HCT116 (cell line): Measurements from ENCODE around the gene CENPV. TPM values are rescaled to one million over a fixed set of nuclear protein-coding genes. Genes with fewer than 3 reads are reported as not detected.

ENCODE experiments used
- ATAC-seq: fragments of 200-7000 bp; cut with Tn5 transposase; 2 replicates; pipeline ENCODE4 v1.9.1; 2020; ENCODE audit warnings: mild to moderate bottlenecking, moderate library complexity
- BruUV-seq: library from RNA; stranded (reverse); fragments of 400-500 nt; replicated peaks from 2 replicates; lab custom pipeline; 2021; lab: Mats Ljungman, UMichigan
- CTCF ChIA-PET: fragments of 300-600 bp; sonication (Branson Sonifier 250); formaldehyde crosslinking; loops from one replicate; lab custom pipeline; 2021; ENCODE audit warnings: antibody characterized with exemption; lab: Charles Lee
- POLR2A ChIA-PET: fragments of 300-600, 350-600 bp; sonication (Branson Sonifier 250); formaldehyde crosslinking; loops from one replicate; lab custom pipeline; 2021; ENCODE audit warnings: antibody characterized with exemption; lab: Charles Lee
- RAD21 ChIA-PET, 2 experiments: fragments of 300-600 bp; sonication (Branson Sonifier 250); formaldehyde crosslinking; loops; one replicate each; lab custom pipeline; 2023; ENCODE audit warnings: low total read pairs in 2 of 2; ENCODE audit not compliant: uncharacterized antibody in 2 of 2, unreplicated experiment in 2 of 2, low non-redundant PET in 1 of 2; lab: Charles Lee
- DNase-seq: peaks from one replicate; pipeline ENCODE4 v3.0.0-alpha.2; 2010; ENCODE audit warnings: low read depth, low spot score
- H2AFZ ChIP-seq: fragments of 200-600 bp; shearing (Covaris generic), sonication (generic); 2 replicates; pipeline ENCODE4 v1.6.1; 2017; ENCODE audit warnings: low read depth, mixed run types, mixed read lengths, antibody characterized with exemption, low read length; ENCODE audit not compliant: poor library complexity, severe bottlenecking
- H3K27ac ChIP-seq: 2 replicates; pipeline ENCODE4 v1.5.1; 2012; ENCODE audit warnings: low read depth, low read length
- H3K27me3 ChIP-seq: fragments of 200-600 bp; sonication (generic); 2 replicates; pipeline ENCODE4 v1.6.1; 2016; ENCODE audit warnings: mixed run types, low read length, mixed read lengths; ENCODE audit not compliant: insufficient read depth
- H3K36me3 ChIP-seq, 2 experiments: fragments of 200-500 bp in 1 of 2; fragments of 200-600 bp in 1 of 2; sonication (Bioruptor generic) in 1 of 2; sonication (generic) in 1 of 2; 2 replicates each; pipeline versions ENCODE4 v1.5.1 to v1.6.1; 2014 to 2016; ENCODE audit warnings: low read length in 2 of 2, inconsistent platforms in 1 of 2, mixed read lengths in 1 of 2, mixed run types in 1 of 2; ENCODE audit not compliant: insufficient read depth in 2 of 2, control insufficient read depth in 1 of 2
- H3K4me1 ChIP-seq, 2 experiments: fragments of 200-600 bp in 1 of 2; sonication (generic) in 1 of 2; 2 replicates each; pipeline versions ENCODE4 v1.5.1 to v1.6.1; 2012 to 2017; ENCODE audit warnings: low read length in 2 of 2, inconsistent platforms in 1 of 2, mild to moderate bottlenecking in 1 of 2, mixed read lengths in 1 of 2, mixed run types in 1 of 2, moderate library complexity in 1 of 2; ENCODE audit not compliant: insufficient read depth in 2 of 2, control insufficient read depth in 1 of 2
- H3K4me2 ChIP-seq: fragments of 200-600 bp; sonication (generic); 2 replicates; pipeline ENCODE4 v1.6.1; 2017; ENCODE audit warnings: mixed run types, low read length, mixed read lengths
- H3K4me3 ChIP-seq, 2 experiments: fragments of 200-600 bp in 1 of 2; sonication (generic) in 1 of 2; replicated peaks in 1 of 2; 2 replicates each; pipeline ENCODE4 v1.5.1; 2011 to 2016; ENCODE audit warnings: low read length in 2 of 2, control low read depth in 1 of 2, low read depth in 1 of 2, mild to moderate bottlenecking in 1 of 2, mixed read lengths in 1 of 2, mixed run types in 1 of 2
- H3K79me2 ChIP-seq: fragments of 200-600 bp; sonication (generic); 2 replicates; pipeline ENCODE4 v1.6.1; 2017; ENCODE audit warnings: mild to moderate bottlenecking, mixed run types, low read length, moderate library complexity, mixed read lengths; ENCODE audit not compliant: insufficient read depth
- H3K9ac ChIP-seq: fragments of 200-600 bp; sonication (generic); 2 replicates; pipeline ENCODE4 v1.6.1; 2016; ENCODE audit warnings: low read length, mixed read lengths
- H3K9me2 ChIP-seq: fragments of 200-600 bp; sonication (generic), shearing (Covaris generic); 2 replicates; pipeline ENCODE4 v1.6.1; 2017; ENCODE audit warnings: mixed run types, mild to moderate bottlenecking, moderate library complexity; ENCODE audit not compliant: insufficient read depth
- H3K9me3 ChIP-seq, 2 experiments: fragments of 200-500 bp in 1 of 2; fragments of 200-600 bp in 1 of 2; sonication (Bioruptor generic) in 1 of 2; sonication (generic) in 1 of 2; 2 replicates each; pipeline ENCODE4 v1.6.1; 2014 to 2017; ENCODE audit warnings: low read length in 2 of 2, mixed read lengths in 2 of 2, inconsistent platforms in 1 of 2, low read depth in 1 of 2, mild to moderate bottlenecking in 1 of 2, mixed run types in 1 of 2, moderate library complexity in 1 of 2; ENCODE audit not compliant: control insufficient read depth in 1 of 2, insufficient read depth in 1 of 2
- H4K20me1 ChIP-seq: fragments of 200-600 bp; sonication (generic), shearing (Covaris generic); 2 replicates; pipeline ENCODE4 v1.6.1; 2017; ENCODE audit warnings: mixed run types, mild to moderate bottlenecking, moderate library complexity; ENCODE audit not compliant: insufficient read depth
- ATF3 ChIP-seq: IDR thresholded peaks from 2 replicates; pipeline ENCODE4 v1.6.1; 2012
- CBX3 ChIP-seq: IDR thresholded peaks from 2 replicates; pipeline ENCODE4 v1.6.1; 2012; ENCODE audit warnings: low read depth
- ELF1 ChIP-seq: IDR thresholded peaks from 2 replicates; pipeline ENCODE4 v1.6.1; 2012; ENCODE audit warnings: low read depth, borderline replicate concordance
- EZH2 ChIP-seq: fragments of 200-600 bp; sonication (generic); IDR thresholded peaks from 2 replicates; pipeline ENCODE4 v1.6.1; 2017; ENCODE audit warnings: antibody characterized with exemption, mixed run types
- POLR2A ChIP-seq: IDR thresholded peaks from 2 replicates; pipeline ENCODE4 v1.7.0; 2011; ENCODE audit warnings: borderline replicate concordance; ENCODE audit not compliant: insufficient read depth, insufficient read length; ENCODE audit errors: extremely low read depth
- RAD21 ChIP-seq: IDR thresholded peaks from 2 replicates; pipeline ENCODE4 v1.6.1; 2012; ENCODE audit warnings: low read depth, mild to moderate bottlenecking
- REST ChIP-seq: IDR thresholded peaks from 2 replicates; pipeline ENCODE4 v1.6.1; 2012; ENCODE audit warnings: low read depth
- TCF7L2 ChIP-seq: IDR thresholded peaks from 2 replicates; pipeline ENCODE4 v1.7.0; 2011; ENCODE audit warnings: borderline replicate concordance, inconsistent platforms; ENCODE audit not compliant: insufficient read depth, insufficient read length; ENCODE audit errors: extremely low read depth
- ZFX ChIP-seq: fragments of 450-650 bp; IDR thresholded peaks from 2 replicates; pipeline ENCODE4 v1.6.1; 2017
- ZNF274 ChIP-seq: fragments of 200-500 bp; sonication (Bioruptor generic); IDR thresholded peaks from 2 replicates; pipeline ENCODE4 v1.6.1; 2014; ENCODE audit warnings: mild to moderate bottlenecking, low read depth, low read length, inconsistent platforms
- intact Hi-C: fragments of 100-400 bp; cut with micrococcal nuclease; formaldehyde crosslinking; loops from 2 replicates; pipeline ENCODE4 v1.10.0; 2022
- total RNA-seq: library from RNA; stranded (reverse); gene quantifications from one replicate; pipeline ENCODE4 v1.2.1, GENCODE V29; 2021; ENCODE audit not compliant: unreplicated experiment

Gene CENPV
- total RNA-seq, 1 experiment from 2014 or later, result 84.7 TPM

- no TSS peak for BruUV-seq
- RAD21 ChIA-PET, result no interaction called here
These were observed 33.3 kb downstream of the CENPV start for GRCh38 chr17:16319969-16320368.

More at GRCh38 chr17:16319969-16320368, 33.3 kb downstream of the CENPV start:
- Histone ChIP-seq H3K4me1 (no peaks in the 10 kb centered on the region), H3K79me2 (no peaks in the 10 kb centered on the region), H3K9ac (no peak overlapping the region), H3K9me2 (no peaks in the 10 kb centered on the region), H3K4me3 (no peak overlapping the region), H2AFZ (no peak overlapping the region), H4K20me1 (no peaks in the 10 kb centered on the region), H3K27me3 (no peaks in the 10 kb centered on the region), H3K36me3 (no peaks in the 10 kb centered on the region), H3K27ac (no peak overlapping the region), H3K4me2 (no peak overlapping the region), H3K9me3 (no peaks in the 10 kb centered on the region)
- ChIA-PET POLR2A (no interaction called here), CTCF (no interaction called here)
- intact Hi-C loops, result no loop called here
- TF ChIP-seq POLR2A (no peak), ATF3 (no peak), REST (no peak), TCF7L2 (no peak), ZNF274 (no peak), EZH2 (no peak), CBX3 (no peak), ZFX (no peak), ELF1 (no peak), RAD21 (no peak)
- DNase-seq (no peak), ATAC-seq (no peak)
